Lower leg skin (tissue), 3 donors: ENCODE measurements around the gene FKBP1B.

Source experiments
- POLR2A ChIP-seq, 2 donors: fragments of 450-650 bp; IDR thresholded peaks; one replicate each; pipeline ENCODE4 v1.6.1; 2016 to 2017; ENCODE audit warnings: antibody characterized with exemption in 2 of 2, mild to moderate bottlenecking in 1 of 2, moderate library complexity in 1 of 2
- TF ChIP-seq, protein P1 (sequence below), 3 donors: fragments of 450-650 bp; IDR thresholded peaks; one replicate each; pipeline ENCODE4 v1.5.1; 2016; ENCODE audit warnings: antibody characterized with exemption in 3 of 3, mild to moderate bottlenecking in 3 of 3, moderate library complexity in 2 of 3

DNA sequence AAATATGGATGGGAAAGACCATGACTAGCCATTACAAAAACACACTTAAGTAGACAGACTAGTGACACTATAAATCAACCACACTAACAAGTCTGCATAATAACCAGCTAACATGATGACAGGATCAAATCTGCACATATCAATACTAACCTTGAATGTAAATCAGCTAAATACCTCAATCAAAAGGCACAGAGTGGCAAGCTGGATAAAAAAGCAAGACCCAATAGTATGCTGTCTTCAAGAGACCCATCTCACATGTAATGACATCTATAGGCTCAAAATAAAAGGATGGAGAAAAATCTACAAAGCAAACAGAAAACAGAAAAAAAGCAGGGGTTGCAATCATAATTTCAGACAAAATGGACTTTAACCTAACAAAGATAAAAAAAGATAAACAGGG lies 57.2 kb downstream of the FKBP1B start:
- TF ChIP-seq, protein P1, sequence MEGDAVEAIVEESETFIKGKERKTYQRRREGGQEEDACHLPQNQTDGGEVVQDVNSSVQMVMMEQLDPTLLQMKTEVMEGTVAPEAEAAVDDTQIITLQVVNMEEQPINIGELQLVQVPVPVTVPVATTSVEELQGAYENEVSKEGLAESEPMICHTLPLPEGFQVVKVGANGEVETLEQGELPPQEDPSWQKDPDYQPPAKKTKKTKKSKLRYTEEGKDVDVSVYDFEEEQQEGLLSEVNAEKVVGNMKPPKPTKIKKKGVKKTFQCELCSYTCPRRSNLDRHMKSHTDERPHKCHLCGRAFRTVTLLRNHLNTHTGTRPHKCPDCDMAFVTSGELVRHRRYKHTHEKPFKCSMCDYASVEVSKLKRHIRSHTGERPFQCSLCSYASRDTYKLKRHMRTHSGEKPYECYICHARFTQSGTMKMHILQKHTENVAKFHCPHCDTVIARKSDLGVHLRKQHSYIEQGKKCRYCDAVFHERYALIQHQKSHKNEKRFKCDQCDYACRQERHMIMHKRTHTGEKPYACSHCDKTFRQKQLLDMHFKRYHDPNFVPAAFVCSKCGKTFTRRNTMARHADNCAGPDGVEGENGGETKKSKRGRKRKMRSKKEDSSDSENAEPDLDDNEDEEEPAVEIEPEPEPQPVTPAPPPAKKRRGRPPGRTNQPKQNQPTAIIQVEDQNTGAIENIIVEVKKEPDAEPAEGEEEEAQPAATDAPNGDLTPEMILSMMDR (IDR thresholded peaks at IDR 0.05) = no peak
- TF ChIP-seq POLR2A (IDR thresholded peaks at IDR 0.05) = no peak
